ENCODE measurements around the gene GNPTG.
"Not testable (repeated sequence)": the region's sequence is repeated elsewhere in the genome, so short reads cannot be mapped to it uniquely, and the experiment has no call there.

GNPTG gene

DNA sequence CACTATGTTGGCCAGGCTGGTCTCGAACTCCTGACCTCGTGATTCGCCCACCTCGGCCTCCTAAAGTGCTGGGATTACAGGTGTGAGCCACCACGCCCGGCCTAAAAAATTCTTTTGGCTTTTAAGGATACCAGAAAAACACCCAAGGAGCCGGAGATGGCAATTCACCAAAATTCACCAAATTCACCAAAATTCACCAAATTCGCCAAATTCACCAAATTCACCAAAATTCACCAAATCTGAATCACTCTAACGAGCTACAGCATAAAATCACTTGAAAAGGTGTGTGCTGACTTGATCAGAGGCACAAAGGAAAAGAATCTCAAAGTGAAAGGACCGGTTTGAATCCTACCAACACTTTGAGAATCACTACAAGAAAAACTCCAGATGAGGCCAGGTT lies 22.8 kb upstream of the GNPTG start:
- not testable (repeated sequence) for H3K4me3 ChIP-seq (ENCODE audit: low read depth, low read length); H3K9ac ChIP-seq (ENCODE audit: low read depth, low read length); H3K9me3 ChIP-seq (ENCODE audit: control insufficient read depth, insufficient read depth, low read length); H3K27ac ChIP-seq (ENCODE audit: low read depth, low read length)
- Histone ChIP-seq H3K27me3 (ENCODE audit: control insufficient read depth, insufficient read depth, low read length) (peaks cover 20% of the 10 kb centered on the region), H3K36me3 (ENCODE audit: control insufficient read depth, insufficient read depth, low read length) (peaks cover 16% of the 10 kb centered on the region), H3K4me1 (ENCODE audit: control insufficient read depth, insufficient read depth, low read length) (peaks cover 11% of the 10 kb centered on the region; the same call in 1 of the 2 replicates)

- H3K27ac ChIP-seq (ENCODE audit: low read depth, low read length), result no peak overlapping the region
- H3K27me3 ChIP-seq (ENCODE audit: control insufficient read depth, insufficient read depth, low read length), result peaks cover 34% of the 10 kb centered on the region
- H3K4me3 ChIP-seq (ENCODE audit: low read depth, low read length), result no peak overlapping the region
- H3K9ac ChIP-seq (ENCODE audit: low read depth, low read length), result no peak overlapping the region
- H3K4me1 ChIP-seq (ENCODE audit: control insufficient read depth, insufficient read depth, low read length), result peaks cover 11% of the 10 kb centered on the region; the same call in 1 of the 2 replicates
- H3K36me3 ChIP-seq (ENCODE audit: control insufficient read depth, insufficient read depth, low read length), result 0 out of 2 replicates have a peak, but pooled peaks cover 2% of the 10 kb centered on the region
- no peaks in the 10 kb centered on the region for H3K9me3 ChIP-seq (ENCODE audit: control insufficient read depth, insufficient read depth, low read length)
Measured at GRCh38 chr16:1330260-1330914, 21.3 kb upstream of the GNPTG start.

DNA sequence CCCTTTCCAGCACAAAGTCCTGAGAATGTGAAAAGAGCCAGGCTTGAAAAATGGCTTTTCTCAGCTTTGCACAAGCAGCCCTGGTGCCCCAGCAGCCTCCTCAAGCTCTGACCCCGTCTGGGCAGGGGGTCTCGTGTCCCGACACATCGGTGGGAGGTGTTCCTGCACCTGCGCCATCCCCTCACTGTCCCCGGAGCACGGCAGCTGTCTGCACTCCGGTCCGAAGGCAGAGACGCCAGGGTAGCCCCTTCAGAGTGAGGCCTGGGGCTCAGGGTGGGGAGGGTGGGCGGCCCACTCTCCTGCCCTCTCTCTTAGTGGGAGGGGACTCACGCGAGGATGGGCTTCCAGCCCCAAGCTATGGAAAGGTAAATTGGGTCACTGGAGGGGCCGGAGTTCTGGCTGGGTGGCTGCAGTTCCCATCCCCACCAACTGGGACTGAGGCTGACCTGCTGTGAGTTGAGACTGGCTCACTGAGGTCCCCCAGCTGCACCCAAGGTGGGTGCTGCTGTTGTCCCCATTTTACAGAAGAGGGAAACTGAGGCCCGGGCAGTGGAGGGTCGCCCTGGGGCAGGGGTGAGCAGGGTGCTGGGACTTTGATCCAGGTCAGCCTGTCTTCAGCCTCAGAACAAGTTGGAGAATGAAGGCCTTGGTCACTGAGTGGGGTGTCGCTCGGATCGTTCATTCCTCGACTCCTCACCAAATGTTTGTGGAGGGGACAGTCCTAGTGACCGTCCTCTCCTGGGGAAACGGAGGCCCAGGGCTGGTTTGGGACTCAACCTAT lies 20.6 kb upstream of the GNPTG start:
- Histone ChIP-seq H3K4me1 (ENCODE audit: control insufficient read depth, insufficient read depth, low read length) (peaks cover 11% of the 10 kb centered on the region; the same call in 1 of the 2 replicates), H3K4me3 (ENCODE audit: low read depth, low read length) (peak overlapping the region; percentile 54), H3K36me3 (ENCODE audit: control insufficient read depth, insufficient read depth, low read length) (no peaks in the 10 kb centered on the region), H3K9ac (ENCODE audit: low read depth, low read length) (no peak overlapping the region), H3K27me3 (ENCODE audit: control insufficient read depth, insufficient read depth, low read length) (peaks cover 41% of the 10 kb centered on the region), H3K27ac (ENCODE audit: low read depth, low read length) (peak overlapping the region; percentile 88), H3K9me3 (ENCODE audit: control insufficient read depth, insufficient read depth, low read length) (no peaks in the 10 kb centered on the region)

DNA sequence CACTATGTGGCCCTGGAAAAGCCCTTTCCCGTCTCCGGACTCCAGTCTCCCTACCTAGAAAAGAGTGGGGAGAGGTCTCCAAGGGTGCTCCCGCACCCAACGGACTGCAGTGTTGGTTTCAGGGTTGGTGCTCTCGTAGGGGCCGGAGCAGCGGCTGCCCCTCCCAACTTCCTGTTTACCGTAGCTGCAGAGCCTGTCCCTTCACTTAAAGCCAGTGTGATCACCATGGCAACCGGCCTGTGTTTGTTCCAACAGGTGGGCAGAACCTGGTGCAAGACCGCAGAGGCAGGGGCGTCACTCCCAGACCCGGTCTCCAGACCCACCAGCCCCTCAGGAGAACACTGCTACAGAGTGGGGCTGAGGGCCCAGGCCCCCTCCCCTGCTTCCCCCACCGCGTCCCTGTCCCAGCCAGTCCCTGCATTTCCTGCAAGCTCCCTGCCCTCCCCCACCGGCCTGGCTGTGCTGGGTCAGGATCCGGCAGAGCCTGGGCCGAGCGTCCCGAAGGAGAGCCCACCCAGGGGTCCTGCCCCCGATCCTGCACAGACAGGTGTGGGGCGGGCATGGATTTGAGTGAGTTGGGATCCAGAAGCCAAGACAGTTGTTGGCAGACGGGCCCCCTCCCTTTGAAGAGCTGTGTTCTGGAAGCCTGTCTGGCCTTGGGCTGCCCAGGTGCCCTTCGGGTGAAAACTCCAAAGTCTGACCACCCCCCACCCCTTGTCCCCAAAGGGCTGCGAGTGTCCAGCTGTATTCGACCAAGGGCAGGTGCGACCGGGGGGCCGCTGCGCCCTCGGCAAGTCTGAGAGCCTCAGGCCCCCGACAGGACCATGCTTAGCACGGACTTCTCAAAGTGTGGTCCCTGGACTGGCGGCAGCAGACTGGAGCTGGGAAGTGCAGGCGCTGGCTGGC lies 19.8 kb upstream of the GNPTG start:
- Histone ChIP-seq H3K9me3 (ENCODE audit: control insufficient read depth, insufficient read depth, low read length) (no peaks in the 10 kb centered on the region), H3K4me1 (ENCODE audit: control insufficient read depth, insufficient read depth, low read length) (peaks cover 11% of the 10 kb centered on the region; the same call in 1 of the 2 replicates), H3K27ac (ENCODE audit: low read depth, low read length) (peak overlapping the region; percentile 88), H3K9ac (ENCODE audit: low read depth, low read length) (no peak overlapping the region), H3K36me3 (ENCODE audit: control insufficient read depth, insufficient read depth, low read length) (no peaks in the 10 kb centered on the region), H3K27me3 (ENCODE audit: control insufficient read depth, insufficient read depth, low read length) (peaks cover 48% of the 10 kb centered on the region), H3K4me3 (ENCODE audit: low read depth, low read length) (peak overlapping the region; percentile 54)

- Histone ChIP-seq H3K4me3 (ENCODE audit: low read depth, low read length) (peak overlapping the region; percentile 54; the same call in 1 of the 2 replicates), H3K4me1 (ENCODE audit: control insufficient read depth, insufficient read depth, low read length) (peaks cover 11% of the 10 kb centered on the region; the same call in 1 of the 2 replicates), H3K27me3 (ENCODE audit: control insufficient read depth, insufficient read depth, low read length) (peaks cover 48% of the 10 kb centered on the region)
Measured at GRCh38 chr16:1332618-1333148, 19.0 kb upstream of the GNPTG start.

DNA sequence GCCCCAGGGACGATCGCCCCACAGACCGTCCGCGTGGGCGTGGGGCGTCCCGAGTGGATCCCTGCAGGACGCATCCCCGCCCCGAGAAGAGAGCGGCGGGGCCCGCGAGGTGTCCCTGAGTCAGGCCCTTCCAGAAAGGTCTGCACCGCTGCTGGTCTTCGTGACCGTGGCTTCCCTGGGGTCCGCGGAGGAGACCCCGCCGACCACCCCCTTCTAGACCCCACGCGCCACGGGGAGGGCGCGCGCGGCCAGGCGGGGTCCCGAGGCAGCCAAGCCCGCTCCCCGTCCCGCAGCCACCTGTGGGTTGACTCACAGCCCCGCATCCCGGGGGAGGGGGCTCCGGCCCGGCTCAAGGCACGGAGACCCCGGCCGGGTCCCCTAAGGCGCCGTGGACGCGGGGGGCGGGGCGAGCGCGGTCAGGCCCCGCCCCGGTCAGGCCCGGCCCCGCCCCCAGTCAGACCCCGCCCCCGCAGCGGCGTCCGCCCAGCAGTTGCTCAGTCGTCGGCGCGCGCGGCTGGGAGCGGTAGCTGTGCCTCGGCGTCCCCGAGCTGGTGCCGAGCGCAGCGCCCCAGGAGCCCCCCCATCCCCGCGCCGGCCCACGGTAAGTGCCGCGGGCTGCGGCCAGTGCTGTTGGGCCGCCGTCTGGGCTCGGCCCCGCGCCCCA lies 18.4 kb upstream of the GNPTG start, which contains the start of gene BAIAP3:
Gene BAIAP3 (plus strand): TSS at position 497 of the 664 bp plus-strand sequence. CDS start 4,905 bp downstream, outside the sequence.
- Histone ChIP-seq H3K9me3 (ENCODE audit: control insufficient read depth, insufficient read depth, low read length) (no peaks in the 10 kb centered on the region), H3K36me3 (ENCODE audit: control insufficient read depth, insufficient read depth, low read length) (no peaks in the 10 kb centered on the region), H3K4me3 (ENCODE audit: low read depth, low read length) (peak within 1 kb of the TSS; percentile 54), H3K27ac (ENCODE audit: low read depth, low read length) (no peak within 1 kb of the TSS), H3K4me1 (ENCODE audit: control insufficient read depth, insufficient read depth, low read length) (peaks cover 11% of the 10 kb centered on the region; the same call in 1 of the 2 replicates), H3K9ac (ENCODE audit: low read depth, low read length) (no peak within 1 kb of the TSS), H3K27me3 (ENCODE audit: control insufficient read depth, insufficient read depth, low read length) (peaks cover 48% of the 10 kb centered on the region)

More at GRCh38 chr16:1332618-1333148, 19.0 kb upstream of the GNPTG start:
- H3K36me3 ChIP-seq (ENCODE audit: control insufficient read depth, insufficient read depth, low read length), result no peaks in the 10 kb centered on the region
- H3K27ac ChIP-seq (ENCODE audit: low read depth, low read length), result no peak overlapping the region
- H3K9ac ChIP-seq (ENCODE audit: low read depth, low read length), result no peak overlapping the region
- H3K9me3 ChIP-seq (ENCODE audit: control insufficient read depth, insufficient read depth, low read length), result no peaks in the 10 kb centered on the region

- peaks cover 11% of the 10 kb centered on the region; the same call in 1 of the 2 replicates for H3K4me1 ChIP-seq (ENCODE audit: control insufficient read depth, insufficient read depth, low read length)
- H3K4me3 ChIP-seq (ENCODE audit: low read depth, low read length), result peak overlapping the region; percentile 48
- no peaks in the 10 kb centered on the region for H3K36me3 ChIP-seq (ENCODE audit: control insufficient read depth, insufficient read depth, low read length)
- H3K27me3 ChIP-seq (ENCODE audit: control insufficient read depth, insufficient read depth, low read length), result peaks cover 48% of the 10 kb centered on the region
- no peak overlapping the region for H3K9ac ChIP-seq (ENCODE audit: low read depth, low read length)
- no peaks in the 10 kb centered on the region for H3K9me3 ChIP-seq (ENCODE audit: control insufficient read depth, insufficient read depth, low read length)
- no peak overlapping the region for H3K27ac ChIP-seq (ENCODE audit: low read depth, low read length)
Measured at GRCh38 chr16:1333854-1334700, 17.7 kb upstream of the GNPTG start.

GRCh38 chr16:1334739-1335138 lies 17.0 kb upstream of the GNPTG start:
- H3K27me3 ChIP-seq (ENCODE audit: control insufficient read depth, insufficient read depth, low read length), result peaks cover 48% of the 10 kb centered on the region
- no peaks in the 10 kb centered on the region for H3K9me3 ChIP-seq (ENCODE audit: control insufficient read depth, insufficient read depth, low read length)
- H3K9ac ChIP-seq (ENCODE audit: low read depth, low read length), result no peak overlapping the region
- H3K4me1 ChIP-seq (ENCODE audit: control insufficient read depth, insufficient read depth, low read length), result peaks cover 11% of the 10 kb centered on the region; the same call in 1 of the 2 replicates
- H3K27ac ChIP-seq (ENCODE audit: low read depth, low read length), result no peak overlapping the region
- H3K4me3 ChIP-seq (ENCODE audit: low read depth, low read length), result no peak overlapping the region; the same call in 1 of the 2 replicates
- no peaks in the 10 kb centered on the region for H3K36me3 ChIP-seq (ENCODE audit: control insufficient read depth, insufficient read depth, low read length)

GRCh38 chr16:1335211-1335971 lies 16.3 kb upstream of the GNPTG start:
- H3K9me3 ChIP-seq (ENCODE audit: control insufficient read depth, insufficient read depth, low read length), result no peaks in the 10 kb centered on the region
- H3K9ac ChIP-seq (ENCODE audit: low read depth, low read length), result no peak overlapping the region
- peaks cover 48% of the 10 kb centered on the region for H3K27me3 ChIP-seq (ENCODE audit: control insufficient read depth, insufficient read depth, low read length)
- no peaks in the 10 kb centered on the region for H3K36me3 ChIP-seq (ENCODE audit: control insufficient read depth, insufficient read depth, low read length)
- H3K4me1 ChIP-seq (ENCODE audit: control insufficient read depth, insufficient read depth, low read length), result peaks cover 11% of the 10 kb centered on the region; the same call in 1 of the 2 replicates
- no peak overlapping the region for H3K4me3 ChIP-seq (ENCODE audit: low read depth, low read length)
- H3K27ac ChIP-seq (ENCODE audit: low read depth, low read length), result no peak overlapping the region

Data from HUES48 (cell line).